ENCODE measurements around the gene MLF2. TPM values are rescaled to one million over a fixed set of nuclear protein-coding genes. Genes with fewer than 3 reads are reported as not detected.
"Not testable (repeated sequence)": the region's sequence is repeated elsewhere in the genome, so short reads cannot be mapped to it uniquely, and the experiment has no call there.

MLF2 gene
- total RNA-seq, 1 donor from 2014 or later, result 153 TPM

DNA sequence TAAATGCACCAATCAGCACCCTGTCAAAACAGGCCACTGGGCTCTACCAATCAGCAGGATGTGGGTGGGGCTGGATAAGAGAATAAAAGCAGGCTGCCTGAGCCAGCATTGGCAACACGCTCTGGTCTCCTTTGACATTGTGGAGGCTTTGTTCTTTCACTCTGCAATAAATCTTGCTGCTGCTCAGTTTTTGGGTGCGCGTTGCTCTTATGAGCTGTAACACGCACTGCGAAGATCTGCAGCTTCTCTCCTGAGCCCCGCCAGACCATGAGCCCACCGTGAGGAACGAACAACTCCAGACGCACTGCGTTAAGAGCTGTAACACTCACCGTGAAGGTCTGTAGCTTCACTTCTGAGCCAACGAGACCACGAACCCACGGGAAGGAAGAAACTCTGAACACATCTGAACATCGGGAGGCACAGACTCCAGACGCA, 44.0 kb downstream of the MLF2 start:
- ATAC-seq (ENCODE audit: poor library complexity) (no peak), DNase-seq (no peak)
- intact Hi-C loops (cut with DNase I), result no loop called here

DNA sequence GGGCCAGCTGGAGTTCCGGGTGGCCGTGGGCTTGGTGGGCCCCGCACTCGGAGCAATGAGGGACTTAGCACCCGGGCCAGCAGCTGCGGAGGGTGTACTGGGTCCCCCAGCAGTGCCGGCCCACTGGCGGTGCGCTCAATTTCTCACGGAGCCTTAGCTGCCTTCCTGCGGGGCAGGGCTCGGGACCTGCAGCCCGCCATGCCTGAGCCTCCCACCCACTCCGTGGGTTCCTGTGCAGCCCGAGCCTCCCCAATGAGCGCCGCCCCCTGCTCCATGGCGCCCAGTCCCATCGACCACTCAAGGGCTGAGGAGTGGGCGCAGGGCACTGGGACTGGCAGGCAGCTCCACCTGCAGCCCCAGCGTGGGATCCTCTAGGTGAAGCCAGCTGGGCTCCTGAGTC, 44.6 kb downstream of the MLF2 start:
- intact Hi-C loops (cut with DNase I); ATAC-seq (ENCODE audit: poor library complexity); DNase-seq: not testable (repeated sequence)

DNA sequence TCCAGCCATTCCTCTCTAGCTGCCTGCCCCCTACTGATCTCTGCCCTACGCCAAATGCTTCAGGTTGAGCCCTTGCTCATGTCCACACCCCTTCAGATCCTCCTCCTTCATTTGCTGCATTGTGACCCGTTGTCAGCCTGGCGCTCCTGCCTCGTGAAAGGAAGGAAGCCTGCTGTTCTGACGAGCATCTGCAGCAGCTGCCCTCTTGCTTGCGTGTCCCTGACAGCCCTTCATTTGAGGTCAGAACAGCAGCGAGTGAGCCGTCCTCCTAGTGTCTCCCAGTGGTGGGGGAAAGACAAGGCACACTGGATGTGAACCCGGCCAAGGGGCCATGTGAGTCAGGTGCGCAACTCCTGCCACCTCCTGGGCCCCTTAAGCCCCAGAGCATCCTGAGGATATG, 49.3 kb downstream of the MLF2 start:
- intact Hi-C loops (cut with DNase I), result no loop called here
- DNase-seq, result no peak
- no peak for ATAC-seq (ENCODE audit: poor library complexity)

GRCh38 chr12:6701078-6701768, 51.7 kb downstream of the MLF2 start:
- intact Hi-C loops (cut with DNase I), result no loop called here

DNA sequence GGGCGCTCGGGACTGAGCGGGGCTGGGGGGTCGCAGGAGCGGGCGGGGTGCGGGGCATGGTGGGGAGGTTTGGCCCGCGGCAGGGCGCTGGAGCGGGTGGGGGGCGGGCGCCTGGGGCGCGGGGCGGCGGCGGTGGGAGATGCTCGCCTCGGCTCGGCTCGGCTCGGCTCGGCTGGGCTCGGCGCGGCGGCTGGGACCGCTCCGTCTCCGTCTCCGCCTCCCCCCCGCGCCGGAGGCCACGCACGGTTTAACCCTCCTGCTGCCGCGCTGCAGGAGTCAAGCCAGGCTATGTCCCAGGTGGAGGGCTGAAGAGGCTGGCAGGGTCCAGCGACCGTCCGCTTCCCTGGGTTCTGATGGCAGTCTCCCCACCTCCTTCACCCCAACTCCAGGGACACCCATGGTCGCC, 52.3 kb downstream of the MLF2 start, which contains the start of gene PIANP:
PIANP (minus strand) TSS at position 170 of the 406 bp plus-strand sequence. CDS start 2,754 bp downstream, outside the sequence.
- intact Hi-C loops (cut with DNase I), result no loop called here
- peak; percentile 58 for ATAC-seq (ENCODE audit: poor library complexity)
- DNase-seq, result peak; percentile 56

More at GRCh38 chr12:6701078-6701768, 51.7 kb downstream of the MLF2 start:
- no peak for ATAC-seq (ENCODE audit: poor library complexity)
- no peak for DNase-seq

- DNase-seq, result no peak
- peak; percentile 15 for ATAC-seq (ENCODE audit: poor library complexity)
- intact Hi-C loops (cut with DNase I), result no loop called here
Measured at GRCh38 chr12:6699989-6700645, 52.8 kb downstream of the MLF2 start.

GRCh38 chr12:6699259-6699988, 53.5 kb downstream of the MLF2 start:
- DNase-seq, result no peak
- no peak for ATAC-seq (ENCODE audit: poor library complexity)
- intact Hi-C loops (cut with DNase I), result no loop called here

GRCh38 chr12:6698352-6699046, 54.4 kb downstream of the MLF2 start:
- intact Hi-C loops (cut with DNase I), result no loop called here

More at GRCh38 chr12:6698352-6699046, 54.4 kb downstream of the MLF2 start:
- ATAC-seq (ENCODE audit: poor library complexity) (no peak), DNase-seq (no peak)

Other genes starting within 250 kb of the MLF2 start
- 4,109 TPM for gene GAPDH, start 218.6 kb downstream of the MLF2 start, total RNA-seq
- gene IFFO1, start 197.1 kb downstream of the MLF2 start, total RNA-seq, result 14.1 TPM
- 14.8 TPM for gene NOP2, start 184.8 kb downstream of the MLF2 start, total RNA-seq
- gene CHD4, start 145.8 kb downstream of the MLF2 start, total RNA-seq, result 142 TPM
- 7.3 TPM for gene LPAR5, start 117.2 kb downstream of the MLF2 start, total RNA-seq
- 0.51 TPM for gene ACRBP, start 105.7 kb downstream of the MLF2 start, total RNA-seq
- 25.3 TPM for gene ING4, start 90.0 kb downstream of the MLF2 start, total RNA-seq
- gene ZNF384, start 63.8 kb downstream of the MLF2 start, total RNA-seq, result 23.0 TPM
- 0.35 TPM for gene PIANP, start 52.3 kb downstream of the MLF2 start, total RNA-seq
- gene COPS7A, start 29.1 kb downstream of the MLF2 start, total RNA-seq, result 70.4 TPM
- 108 TPM for gene PTMS, start 13.2 kb upstream of the MLF2 start, total RNA-seq
- 0.22 TPM for gene LAG3, start 19.4 kb upstream of the MLF2 start, total RNA-seq
- 10.4 TPM for gene CD4, start 36.4 kb upstream of the MLF2 start, total RNA-seq
- 4.4 TPM for gene GPR162, start 68.7 kb upstream of the MLF2 start, total RNA-seq
- gene P3H3, start 75.3 kb upstream of the MLF2 start, total RNA-seq, result 10.0 TPM
- 2.9 TPM for gene GNB3, start 87.8 kb upstream of the MLF2 start, total RNA-seq
- 1.3 TPM for gene CDCA3, start 98.1 kb upstream of the MLF2 start, total RNA-seq
- gene USP5, start 99.0 kb upstream of the MLF2 start, total RNA-seq, result 63.0 TPM
- 804 TPM for gene TPI1, start 114.4 kb upstream of the MLF2 start, total RNA-seq
- 3.2 TPM for gene SPSB2, start 120.2 kb upstream of the MLF2 start, total RNA-seq
- gene LRRC23, start 151.7 kb upstream of the MLF2 start, total RNA-seq, result 8.2 TPM
- gene ENO2, start 161.4 kb upstream of the MLF2 start, total RNA-seq, result 7.4 TPM
- 69.7 TPM for gene ATN1, start 174.8 kb upstream of the MLF2 start, total RNA-seq
- not detected for gene RNU7-1, start 190.7 kb upstream of the MLF2 start, total RNA-seq
- 251 TPM for gene C12orf57, start 190.9 kb upstream of the MLF2 start, total RNA-seq
- gene PTPN6, start 198.2 kb upstream of the MLF2 start, total RNA-seq, result 7.2 TPM
- gene PHB2, start 217.5 kb upstream of the MLF2 start, total RNA-seq, result 136 TPM
- gene EMG1, start 217.8 kb upstream of the MLF2 start, total RNA-seq, result 39.0 TPM